Endometrial microvascular endothelial cells (primary cell): ENCODE measurements around the gene S100A11. TPM values are rescaled to one million over a fixed set of nuclear protein-coding genes. Genes with fewer than 3 reads are reported as not detected.

Experiments
- in situ Hi-C: cut with HindIII; loops from 2 replicates; pipeline ENCODE4 v1.10.0; 2017; ENCODE audit warnings: low sequenced_read_pairs, low pct_unique_long_range_greater_than_20kb; ENCODE audit errors: inconsistent ontology term
- total RNA-seq: library from RNA; depleted of rRNA; stranded (reverse); fragments of >200 nt; gene quantifications from one replicate; pipeline ENCODE4 v1.2.3, GENCODE V29; 2015; ENCODE audit errors: inconsistent ontology term

The S100A11 gene
- total RNA-seq, 1 donor from 2014 or later, result 314 TPM

- in situ Hi-C loops, result loop anchor here (10.0 kb wide), 1 partner anchor 55 kb away; no protein-coding TSS in a partner anchor
Observed at GRCh38 chr1:151990058-151990855, 46.5 kb downstream of the S100A11 start.

DNA sequence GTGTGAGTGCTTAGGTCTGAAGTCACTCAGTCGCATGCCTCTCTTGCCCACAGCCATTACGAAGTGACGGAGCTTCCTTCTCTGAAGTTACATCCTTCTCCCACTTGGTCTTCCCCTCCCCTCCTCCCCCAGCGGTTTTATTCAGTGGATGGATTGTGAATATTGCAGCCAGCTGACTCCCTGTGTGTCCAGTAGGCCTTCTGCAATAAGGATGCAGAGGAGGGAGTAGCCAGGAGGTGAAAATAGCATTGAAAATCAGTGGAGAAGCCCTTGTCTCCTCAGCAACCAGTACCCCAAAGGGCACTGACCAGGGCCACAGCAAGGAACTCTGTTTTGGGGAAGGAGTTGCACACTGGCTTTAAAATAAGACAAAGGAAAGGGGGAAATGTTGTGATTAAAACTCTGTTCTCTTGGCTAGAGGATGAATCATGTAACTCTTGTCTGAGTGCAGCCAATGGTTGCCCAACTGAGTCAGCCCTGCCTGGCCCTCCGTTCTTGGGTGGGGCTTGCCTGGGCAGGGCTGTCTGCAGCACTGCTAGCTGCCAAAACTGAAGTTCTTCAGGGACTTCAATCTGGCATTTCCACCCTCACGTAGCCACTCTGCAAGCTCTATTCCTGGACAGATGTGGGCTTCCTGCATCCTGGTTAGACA lies 47.5 kb downstream of the S100A11 start:
- in situ Hi-C loops, result loop anchor here (5.0 kb wide), 1 partner anchor 37 kb away; no protein-coding TSS in a partner anchor

DNA sequence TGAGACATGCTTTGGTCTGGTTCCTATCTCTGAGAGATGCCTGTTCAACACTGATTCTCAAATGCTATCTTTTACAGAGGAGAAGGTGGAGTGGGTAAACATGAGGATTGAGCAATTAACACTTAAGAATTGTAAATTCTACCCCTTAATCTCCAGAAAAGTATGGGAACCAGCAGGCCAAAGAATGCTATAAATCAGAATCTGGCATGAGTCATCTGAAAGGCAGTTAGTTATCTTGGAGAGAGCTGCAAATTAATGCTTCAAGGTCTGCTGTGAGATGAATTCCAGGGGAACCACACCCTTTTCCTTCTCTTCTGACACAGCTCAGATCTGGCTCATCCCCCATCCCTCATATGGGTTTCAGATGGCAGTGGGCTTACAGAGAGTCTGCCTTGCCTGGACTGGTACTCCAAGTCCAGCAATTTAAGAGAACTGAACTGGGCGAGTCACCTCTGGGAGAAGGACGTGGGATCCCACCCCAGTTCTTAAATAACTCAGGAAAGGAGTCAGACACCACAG lies 48.3 kb downstream of the S100A11 start:
- in situ Hi-C loops, result loop anchor here (5.0 kb wide), 1 partner anchor 36 kb away; no protein-coding TSS in a partner anchor

GRCh38 chr1:151986501-151987190 lies 50.2 kb downstream of the S100A11 start:
- in situ Hi-C loops, result loop anchor here (5.0 kb wide), 1 partner anchor 34 kb away; no protein-coding TSS in a partner anchor

GRCh38 chr1:151985768-151986167 lies 51.0 kb downstream of the S100A11 start:
- in situ Hi-C loops, result loop anchor here (5.0 kb wide), 1 partner anchor 33 kb away; no protein-coding TSS in a partner anchor

- in situ Hi-C loops, result loop anchor here (5.0 kb wide), 1 partner anchor 33 kb away; no protein-coding TSS in a partner anchor
Observed at GRCh38 chr1:151985270-151985669, 51.5 kb downstream of the S100A11 start.

- in situ Hi-C loops, result no loop called here
Observed at GRCh38 chr1:151984313-151984956, 52.4 kb downstream of the S100A11 start.

Other genes starting within 250 kb of the S100A11 start
- 7.6 TPM for gene TDRKH, start 246.5 kb downstream of the S100A11 start, total RNA-seq
- not detected for gene LINGO4, start 231.6 kb downstream of the S100A11 start, total RNA-seq
- not detected for gene RORC, start 205.2 kb downstream of the S100A11 start, total RNA-seq
- not detected for gene C2CD4D, start 197.2 kb downstream of the S100A11 start, total RNA-seq
- not detected for gene THEM5, start 183.3 kb downstream of the S100A11 start, total RNA-seq
- 18.0 TPM for gene THEM4, start 127.5 kb downstream of the S100A11 start, total RNA-seq
- 167 TPM for gene S100A10, start 43.1 kb downstream of the S100A11 start, total RNA-seq
- gene TCHHL1, start 52.1 kb upstream of the S100A11 start, total RNA-seq, result not detected
- gene TCHH, start 78.4 kb upstream of the S100A11 start, total RNA-seq, result not detected
- gene RPTN, start 122.2 kb upstream of the S100A11 start, total RNA-seq, result not detected
- not detected for gene HRNR, start 187.2 kb upstream of the S100A11 start, total RNA-seq